Bone marrow (tissue), 2 donors: ENCODE results near the gene CD40LG.
A peak's percentile ranks its signal among the peaks of the same experiment; 100 is the strongest.

Source experiments
- DNase-seq, 2 donors: peaks; one replicate each; lab custom pipeline; 2025; lab: John Stamatoyannopoulos, UW

Gene CD40LG

DNA sequence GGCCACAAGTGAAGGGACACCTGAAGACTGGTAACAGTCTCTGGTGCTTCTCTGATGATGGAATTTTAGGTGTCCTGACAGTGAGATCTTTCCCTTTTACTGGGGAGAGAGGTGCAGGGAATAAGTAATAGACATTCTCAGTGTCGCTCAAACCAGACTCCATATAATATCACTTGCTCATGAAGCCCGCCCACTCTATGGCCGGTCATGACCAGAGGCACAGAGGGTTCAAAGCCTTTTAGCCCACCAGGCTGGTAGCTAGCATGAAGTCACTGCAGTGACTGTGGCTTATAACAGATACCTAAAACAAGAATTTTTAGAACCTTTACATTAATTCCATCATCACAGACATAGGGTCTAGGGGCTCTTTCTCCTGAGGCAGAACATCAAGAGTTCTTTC lies 2.9 kb downstream of the CD40LG start:
- DNase-seq: no peak

DNA sequence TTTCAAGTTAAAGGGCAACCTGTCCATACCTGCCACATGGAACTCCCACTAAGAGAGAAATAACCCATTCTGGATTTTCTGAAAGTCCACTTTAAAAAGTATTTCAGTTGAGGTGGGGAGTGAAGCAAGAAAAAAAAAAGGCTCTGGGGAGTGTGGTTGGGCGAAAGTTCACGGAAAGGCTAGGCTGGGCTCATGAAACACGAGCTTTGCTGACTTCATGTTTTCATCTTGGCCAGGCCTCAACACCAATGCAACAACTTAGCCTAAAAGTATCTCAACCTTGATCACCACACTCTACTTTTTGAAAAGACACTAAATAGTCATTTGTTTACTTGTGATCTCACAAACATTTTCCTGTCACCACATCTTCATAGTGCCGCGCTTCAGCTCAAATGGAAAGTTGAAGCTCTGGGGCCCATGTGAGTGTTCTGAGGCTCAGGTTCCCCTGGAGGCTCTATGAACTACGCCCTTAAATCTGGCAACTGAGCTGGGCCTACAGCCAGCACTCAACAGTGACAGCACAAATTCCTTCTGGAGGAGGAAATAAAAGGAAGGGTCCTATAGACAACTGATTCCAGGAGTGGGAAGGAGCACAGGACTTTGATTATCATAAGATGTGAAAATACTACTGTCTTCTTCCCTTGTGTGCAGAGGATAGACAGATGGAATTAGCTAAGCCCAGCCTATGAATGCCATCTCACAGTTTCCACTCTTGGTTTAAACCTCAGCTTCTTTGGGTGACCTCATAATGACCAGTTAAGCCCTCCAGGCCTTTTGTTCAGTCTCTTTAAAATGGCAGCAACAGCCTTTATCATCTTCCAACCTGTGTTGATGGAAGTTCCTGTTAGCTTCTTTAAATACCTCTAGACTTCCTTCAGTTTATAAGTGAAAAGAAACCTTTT lies 5.1 kb downstream of the CD40LG start:
- no peak for DNase-seq

DNA sequence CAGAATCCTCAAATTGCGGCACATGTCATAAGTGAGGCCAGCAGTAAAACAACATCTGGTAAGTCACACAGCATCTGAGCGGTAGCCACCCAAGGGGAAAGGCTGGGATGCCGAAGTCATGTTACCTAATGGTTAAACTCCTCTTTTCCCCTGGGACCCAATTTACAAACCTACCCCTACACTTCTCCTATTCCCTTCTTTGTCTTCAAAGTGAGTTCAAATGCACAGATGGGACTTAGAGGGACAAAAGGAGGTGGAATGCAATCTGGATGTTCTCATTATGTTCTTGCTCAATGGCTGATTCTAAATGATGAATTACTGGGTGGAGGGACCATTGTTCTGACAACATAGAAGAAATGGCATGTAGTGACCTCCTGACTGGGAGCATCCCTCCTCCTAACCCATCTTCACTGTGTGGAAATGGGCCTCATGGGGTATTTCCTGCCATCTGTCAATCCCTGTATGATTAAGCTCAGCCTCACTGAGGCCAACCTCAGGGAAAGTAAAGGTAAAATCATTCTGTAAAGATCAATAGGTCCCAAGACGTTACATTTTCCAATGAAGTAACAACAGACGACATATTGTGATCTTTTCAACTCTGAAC lies 8.5 kb downstream of the CD40LG start:
- no peak for DNase-seq

DNA sequence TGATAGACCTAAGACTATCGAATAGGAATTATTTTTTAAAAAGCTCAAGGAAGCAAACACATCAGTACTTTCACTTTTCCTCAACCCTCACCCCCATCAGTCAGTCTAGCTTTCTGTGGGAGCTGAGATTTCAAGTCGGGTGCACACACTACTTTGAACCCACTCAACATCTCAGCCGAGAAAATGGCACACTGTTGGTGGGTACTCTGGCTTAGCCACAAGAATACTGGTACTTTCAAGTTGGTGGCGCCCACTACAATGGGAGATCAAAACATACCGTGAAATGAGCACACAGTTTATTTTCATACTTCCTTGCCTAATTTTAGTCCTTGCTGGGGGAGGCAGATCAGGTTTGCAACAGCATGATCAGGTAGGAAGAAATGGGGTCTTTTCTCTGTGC lies 10.2 kb downstream of the CD40LG start:
- no peak for DNase-seq

DNA sequence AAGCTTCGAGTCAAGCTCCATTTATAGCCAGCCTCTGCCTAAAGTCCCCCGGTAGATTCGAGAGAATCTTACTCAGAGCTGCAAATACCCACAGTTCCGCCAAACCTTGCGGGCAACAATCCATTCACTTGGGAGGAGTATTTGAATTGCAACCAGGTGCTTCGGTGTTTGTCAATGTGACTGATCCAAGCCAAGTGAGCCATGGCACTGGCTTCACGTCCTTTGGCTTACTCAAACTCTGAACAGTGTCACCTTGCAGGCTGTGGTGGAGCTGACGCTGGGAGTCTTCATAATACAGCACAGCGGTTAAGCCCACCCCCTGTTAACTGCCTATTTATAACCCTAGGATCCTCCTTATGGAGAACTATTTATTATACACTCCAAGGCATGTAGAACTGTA lies 11.2 kb downstream of the CD40LG start:
- no peak for DNase-seq

DNA sequence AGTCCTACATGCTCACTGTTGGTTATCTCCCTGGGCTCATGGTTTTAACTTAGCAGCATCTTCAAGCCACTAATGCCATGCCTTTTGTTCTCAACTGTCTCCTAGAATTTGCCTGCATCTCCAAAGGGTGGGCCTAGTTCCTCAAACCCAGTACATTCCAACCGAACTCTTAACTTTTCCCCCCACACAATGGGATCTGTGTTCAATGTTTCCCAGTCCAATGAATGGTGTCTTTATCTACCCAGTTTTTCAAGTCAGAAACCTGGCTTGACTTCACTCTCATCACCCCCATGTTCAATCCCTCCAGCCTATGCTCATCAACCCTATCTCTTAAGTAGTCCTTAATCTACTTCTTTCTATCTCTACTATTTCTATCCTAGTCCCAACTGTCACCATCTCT lies 12.9 kb downstream of the CD40LG start:
- no peak for DNase-seq

DNA sequence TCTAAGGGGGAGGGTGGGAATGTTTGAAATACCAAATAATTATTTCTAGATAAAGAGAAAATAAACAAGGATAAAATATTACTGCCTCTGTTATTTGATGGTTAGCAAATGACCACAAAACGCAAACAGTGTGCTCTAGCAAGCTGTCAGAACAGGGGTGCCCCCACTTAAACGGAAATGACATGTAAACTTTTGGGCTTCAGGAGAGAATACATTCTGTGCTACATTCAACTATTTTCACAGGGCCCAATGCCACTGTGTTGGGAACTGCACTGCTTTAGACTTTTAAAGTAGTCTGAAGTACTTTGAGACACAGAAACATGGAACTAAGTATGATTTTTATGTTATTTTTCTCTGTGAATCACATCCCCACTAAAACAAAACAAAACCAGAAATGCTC lies 14.1 kb downstream of the CD40LG start:
- DNase-seq: no peak

DNA sequence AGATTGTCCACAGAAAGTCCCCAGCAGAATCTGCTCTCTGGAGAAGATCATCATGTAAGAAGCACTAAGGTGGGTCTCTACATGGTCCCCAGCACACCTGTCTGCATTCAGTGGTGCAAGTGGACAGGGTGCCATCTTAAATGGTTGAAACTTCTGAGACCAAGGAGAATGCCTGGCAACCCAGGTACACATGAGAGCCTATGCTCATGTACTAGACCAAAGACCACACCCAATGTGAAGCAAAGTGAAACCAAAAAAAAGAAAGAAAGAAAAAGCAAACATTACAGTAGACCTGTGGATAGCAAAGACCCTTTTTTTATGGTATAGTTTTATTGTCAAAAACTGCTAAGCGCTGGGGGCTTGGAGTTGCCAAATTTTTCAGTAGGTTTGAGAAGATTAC lies 15.0 kb downstream of the CD40LG start:
- no peak for DNase-seq

DNA sequence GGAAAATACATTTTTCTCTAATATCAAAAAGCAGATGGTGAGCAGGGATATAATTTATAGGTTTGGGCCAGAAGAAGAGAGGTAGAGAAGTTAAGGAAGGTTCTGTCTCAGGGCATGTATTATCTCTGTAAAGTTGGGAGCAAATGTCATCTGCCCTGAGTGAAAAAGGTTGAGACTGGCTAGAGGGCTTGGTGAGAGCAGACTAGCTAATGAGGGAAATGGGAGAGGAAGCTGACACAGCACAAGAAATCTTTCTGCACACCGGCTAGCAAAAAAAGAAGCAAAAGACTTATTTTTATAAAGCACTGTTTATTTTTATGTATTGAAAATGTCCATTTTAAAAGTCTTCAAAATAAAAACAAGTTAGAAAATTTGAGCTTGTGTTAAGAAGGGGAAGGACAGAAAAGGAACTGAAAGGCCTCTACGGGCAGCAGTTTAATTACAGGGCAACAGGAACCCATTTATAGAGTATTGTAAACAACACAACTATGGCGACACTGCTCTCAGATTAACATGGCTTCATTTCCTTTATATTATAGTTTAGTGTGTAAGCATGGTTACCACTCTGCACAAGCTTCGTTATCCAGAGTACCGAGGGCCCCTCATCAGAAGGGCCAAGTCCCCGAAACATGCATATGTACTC lies 17.4 kb downstream of the CD40LG start:
- no peak for DNase-seq

DNA sequence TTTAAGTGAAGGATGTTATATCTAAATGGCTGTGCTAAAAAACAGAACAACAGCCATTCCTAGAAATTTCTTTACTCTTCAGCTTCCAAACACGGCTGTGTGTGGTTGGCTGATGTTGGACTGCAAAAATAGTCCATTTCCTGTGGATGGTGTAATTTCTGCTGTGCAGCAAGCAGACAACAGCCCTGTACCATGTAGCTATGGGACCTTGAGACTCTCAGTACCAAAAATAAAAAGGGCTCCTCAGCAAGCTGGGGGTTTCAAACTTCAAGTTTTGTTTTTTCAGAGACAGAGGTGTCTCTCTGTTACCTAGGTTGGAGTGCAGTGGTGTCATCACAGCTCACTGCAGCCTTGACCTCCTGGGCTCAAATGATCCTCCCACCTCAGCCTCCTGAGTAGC lies 18.1 kb downstream of the CD40LG start:
- no peak for DNase-seq

DNA sequence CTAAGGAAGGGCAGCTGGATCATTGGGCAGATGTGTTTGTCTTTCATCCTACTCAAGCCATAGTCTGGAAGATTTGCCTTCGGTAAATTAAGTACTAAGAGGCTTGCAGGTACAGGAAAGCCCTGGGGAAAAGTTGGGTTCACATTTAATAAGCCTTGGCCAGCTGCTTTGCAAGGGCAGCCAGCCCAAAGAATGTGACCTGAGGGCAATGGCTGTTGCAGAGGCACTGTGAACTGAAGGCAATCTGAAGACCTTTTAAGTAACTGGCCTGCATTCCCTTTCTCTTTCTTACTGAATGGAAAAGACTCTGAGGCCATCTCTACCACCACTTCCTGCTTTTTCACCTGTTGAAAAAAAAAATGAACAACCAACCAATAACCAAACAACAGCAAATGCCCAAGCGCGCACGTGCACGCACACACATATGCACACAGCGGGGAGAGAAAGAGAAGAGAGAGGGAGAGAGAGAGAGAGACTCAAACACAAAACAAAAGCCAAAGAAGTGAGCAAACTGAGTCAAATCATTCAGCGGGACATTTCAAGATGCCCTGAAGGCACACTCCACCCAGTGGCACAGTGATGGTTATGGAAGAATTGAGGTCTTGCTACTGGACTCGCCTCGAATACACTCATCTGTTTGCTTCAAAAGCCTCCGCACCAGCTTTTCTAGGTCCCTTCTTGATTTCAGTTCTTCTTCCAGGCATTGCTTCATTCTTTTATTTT lies 19.6 kb downstream of the CD40LG start:
- no peak for DNase-seq

DNA sequence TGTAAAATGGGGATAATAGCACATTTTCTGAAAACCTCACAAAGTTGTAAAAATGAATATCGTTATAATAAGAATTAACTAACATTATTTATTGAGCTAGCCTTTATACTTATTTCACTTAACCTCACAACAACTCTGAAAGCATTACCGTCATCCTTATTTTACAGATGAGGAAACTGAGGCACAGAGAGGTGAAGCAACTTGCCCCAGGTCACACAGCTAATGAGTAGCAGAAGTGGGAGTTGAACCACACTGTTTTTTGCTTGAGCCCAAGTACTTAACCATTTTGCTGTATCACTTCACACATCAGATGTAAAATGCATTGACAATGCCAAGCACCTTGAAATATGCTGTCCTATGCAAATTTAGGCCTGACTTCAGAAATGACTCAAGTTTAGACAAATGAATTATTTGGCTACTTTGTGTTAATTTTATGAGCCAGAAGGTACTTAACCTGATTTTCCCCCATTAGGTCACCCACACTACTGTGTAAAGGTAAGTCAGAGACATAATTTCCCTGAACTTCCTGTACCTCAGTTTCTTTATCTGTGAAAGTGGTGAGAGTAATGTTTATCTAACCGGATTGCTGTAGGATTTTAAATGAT lies 23.1 kb downstream of the CD40LG start:
- no peak for DNase-seq

DNA sequence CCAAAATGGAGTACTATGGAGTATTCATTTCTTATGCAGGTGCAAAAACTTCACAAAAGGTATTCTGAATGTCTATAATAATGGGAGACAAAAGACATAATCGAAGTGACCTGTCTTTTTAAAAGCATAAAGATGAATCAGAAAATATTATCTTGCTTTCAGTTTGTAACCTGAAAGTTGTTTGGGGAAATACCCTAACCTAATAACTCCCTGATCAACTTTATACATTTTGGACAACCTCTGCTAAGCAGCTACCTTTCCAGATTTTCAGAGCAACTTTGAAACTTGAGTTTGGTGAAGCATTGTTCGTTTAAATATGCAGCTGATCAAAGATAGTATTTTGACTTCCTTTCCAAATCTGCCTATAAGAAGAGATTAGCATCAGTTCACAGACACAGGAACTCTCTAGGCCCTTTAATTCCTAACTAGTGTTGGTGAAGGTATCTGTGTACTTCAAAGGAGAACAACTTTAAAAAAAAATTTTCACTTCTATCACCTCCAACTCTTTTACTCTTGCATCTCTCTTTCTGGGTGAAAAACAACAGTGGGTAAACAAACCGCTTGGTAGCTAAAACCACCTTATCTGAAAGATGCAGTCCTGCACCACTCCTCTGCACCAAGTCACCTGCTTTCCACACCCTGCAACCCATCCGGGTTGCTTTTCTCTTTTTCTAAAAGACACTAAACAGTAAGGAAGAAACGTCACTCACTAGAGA lies 26.5 kb downstream of the CD40LG start:
- no peak for DNase-seq

DNA sequence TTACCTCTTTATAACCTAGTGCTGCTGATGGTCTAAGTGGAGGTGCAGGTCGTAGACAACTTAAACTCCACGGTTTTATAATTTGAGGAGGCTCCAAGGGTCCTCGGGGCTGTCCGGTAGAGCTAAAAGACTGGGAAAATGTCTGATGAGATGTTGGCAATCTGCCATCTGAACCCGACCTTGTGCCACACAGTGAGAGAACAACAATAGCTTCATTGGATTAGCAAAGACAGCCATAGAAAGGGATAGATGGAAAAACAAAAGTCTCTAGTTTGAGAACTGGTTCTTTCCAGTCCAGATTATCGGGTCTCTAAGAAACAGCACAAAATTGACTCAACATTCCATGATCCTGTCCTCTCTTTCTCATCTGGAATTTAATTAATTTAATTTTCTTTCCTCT lies 31.6 kb downstream of the CD40LG start:
- no peak for DNase-seq

DNA sequence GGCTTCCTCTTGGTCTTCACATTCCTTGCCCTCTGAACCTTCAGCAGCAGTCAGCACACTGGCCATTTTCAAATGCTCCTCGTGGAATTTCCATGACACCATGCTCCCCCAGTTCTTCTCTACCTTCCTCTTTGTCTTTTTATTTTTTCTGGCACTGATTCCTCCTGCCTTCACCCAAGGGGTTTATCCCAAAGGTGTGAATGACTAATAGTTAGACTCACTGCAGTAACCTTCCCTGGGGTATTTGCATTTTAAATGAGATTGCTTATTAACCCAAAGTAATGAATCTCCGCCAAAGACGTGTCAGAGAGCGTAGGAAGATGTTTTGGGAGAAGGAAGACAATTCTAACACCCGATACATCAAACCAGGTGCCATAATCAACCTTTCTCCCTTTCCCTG lies 36.2 kb downstream of the CD40LG start:
- no peak for DNase-seq

DNA sequence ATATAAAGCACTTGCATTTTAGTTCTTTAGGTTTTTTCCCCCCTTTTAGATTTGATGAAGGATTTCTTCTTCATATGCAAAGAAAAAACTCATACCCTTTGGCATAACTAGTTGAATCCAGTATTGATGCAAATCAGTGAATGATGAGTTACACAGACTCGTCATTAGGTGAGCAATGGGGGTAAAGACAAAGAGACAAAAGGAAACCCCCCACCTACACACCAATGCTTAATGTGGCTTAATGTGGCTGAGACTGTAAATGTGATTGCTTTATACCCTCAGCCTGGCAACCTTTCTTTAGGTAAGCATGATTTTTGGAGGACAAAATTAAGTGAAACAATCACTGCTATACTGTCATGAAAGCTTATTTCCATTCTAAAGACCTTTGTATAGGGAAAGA lies 39.5 kb downstream of the CD40LG start:
- DNase-seq: no peak

DNA sequence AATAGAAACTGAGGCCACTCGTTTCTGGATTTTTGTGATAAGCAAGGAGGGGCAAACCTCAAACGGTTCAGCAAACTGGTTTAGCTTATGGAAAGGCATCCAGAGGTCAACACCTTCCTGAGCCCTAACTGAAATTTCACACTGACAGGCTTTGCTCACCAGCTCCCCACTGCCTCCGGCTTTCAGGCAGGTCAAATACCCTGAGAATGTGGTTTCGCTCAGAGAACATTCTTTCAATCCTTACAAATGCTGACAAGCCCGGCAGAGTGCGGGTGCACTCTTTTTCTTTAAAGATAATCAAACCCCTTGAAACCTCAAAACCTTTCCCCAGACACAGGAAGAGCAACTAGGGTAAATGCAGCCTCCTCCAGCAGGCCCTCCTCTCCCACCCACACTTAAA lies 41.5 kb downstream of the CD40LG start:
- DNase-seq: no peak

DNA sequence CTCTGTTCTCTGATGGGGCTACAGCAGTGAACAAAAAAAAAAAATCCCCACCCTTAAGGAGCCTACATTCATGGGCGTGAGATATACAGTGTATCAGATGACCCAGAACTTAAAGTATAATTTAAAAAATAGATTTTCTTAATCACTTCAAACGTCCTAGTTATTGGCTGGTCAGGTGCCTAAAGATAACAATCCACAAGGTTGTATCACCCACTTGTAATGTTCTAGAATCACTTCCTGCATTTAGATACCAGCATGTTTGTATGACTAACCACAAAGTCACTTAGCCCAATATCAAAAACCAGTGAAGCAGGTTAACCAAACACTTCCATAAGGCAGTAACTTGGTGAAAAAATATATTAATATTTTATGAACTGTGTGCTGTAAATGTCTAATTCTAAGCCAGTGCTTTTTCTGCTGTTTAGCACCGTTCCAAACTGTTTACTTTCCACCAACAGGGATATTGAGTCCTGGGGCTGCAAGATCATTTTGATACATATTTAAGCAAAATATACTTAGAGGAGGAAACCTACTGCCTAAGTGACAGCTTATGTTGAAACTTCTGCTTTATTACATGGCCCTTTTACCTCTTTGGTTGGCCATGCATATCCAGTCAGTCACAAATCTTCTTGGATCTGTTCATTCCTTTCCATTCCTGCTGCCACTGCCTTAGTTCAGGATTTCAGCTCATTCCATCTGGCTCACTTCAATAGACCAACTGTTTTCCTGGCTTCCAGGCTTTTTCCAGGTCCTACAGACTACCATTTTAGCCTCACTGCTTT lies 43.3 kb downstream of the CD40LG start:
- no peak for DNase-seq

DNA sequence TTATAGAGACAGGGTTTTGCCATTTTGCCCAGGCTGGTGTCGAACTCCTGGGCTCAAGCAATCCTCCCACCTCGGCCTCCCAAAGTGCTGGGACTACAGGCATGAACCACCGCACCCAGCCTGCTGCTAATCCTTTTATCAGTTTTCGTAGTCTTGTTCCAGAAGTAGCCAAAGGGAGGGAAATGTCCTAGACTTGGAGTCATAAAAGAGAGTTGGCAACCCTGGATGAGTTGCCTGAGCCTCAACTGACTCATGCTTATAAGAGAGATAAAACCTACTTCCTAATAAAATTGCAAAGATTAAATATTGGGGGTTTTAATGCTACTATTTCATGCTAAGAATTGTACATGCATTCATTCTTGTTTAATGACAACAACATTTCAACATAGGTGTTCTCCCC lies 44.3 kb downstream of the CD40LG start:
- DNase-seq: no peak

DNA sequence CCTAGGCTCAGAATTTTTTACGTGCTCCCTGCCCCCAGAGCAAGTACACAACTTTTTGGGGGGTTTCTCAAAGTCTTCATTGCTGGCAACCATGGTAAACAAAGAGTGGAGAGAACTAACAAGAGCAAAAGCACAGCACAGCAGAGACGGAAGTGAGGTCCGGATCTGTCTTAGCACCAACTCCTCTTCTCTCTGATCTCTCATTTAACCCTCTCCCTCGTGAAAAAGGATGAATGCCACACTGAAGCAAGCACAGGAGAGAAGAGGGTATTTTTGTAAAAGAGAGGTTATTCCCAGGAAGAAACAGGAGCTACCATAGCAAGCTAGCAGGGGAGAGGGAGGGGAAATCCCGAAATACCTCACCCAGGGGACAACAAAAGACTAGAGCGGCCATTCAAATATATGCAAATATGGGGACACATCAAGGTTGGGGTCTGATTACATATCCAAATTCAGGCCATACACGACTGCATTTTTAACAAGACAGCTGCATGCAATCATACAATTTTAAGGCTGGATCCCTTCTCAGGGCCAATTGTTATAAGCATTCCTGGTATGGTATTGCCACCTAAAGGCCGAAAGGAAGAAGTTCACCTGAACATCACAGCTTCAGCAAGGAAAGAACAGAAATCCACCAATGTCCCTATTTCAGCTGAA lies 46.6 kb downstream of the CD40LG start:
- peak in 1 of 2 donors; percentile 22 for DNase-seq
